ENCODE results near the gene ZNF839. TPM values are rescaled to one million over a fixed set of nuclear protein-coding genes. Genes with fewer than 3 reads are reported as not detected.
A peak's percentile ranks its signal among the peaks of the same experiment; 100 is the strongest.

ZNF839 gene
- total RNA-seq, 2 experiments from 2014 or later: 20.2 to 23.3 TPM

- intact Hi-C loops (cut with micrococcal nuclease; ENCODE audit: unreplicated experiment): no loop called here
- Histone ChIP-seq H3K27ac (ENCODE audit: low read depth, low read length, poor library complexity, severe bottlenecking) (no peak overlapping the region), H3K4me1 (ENCODE audit: insufficient read depth, low read length, poor library complexity, severe bottlenecking) (peaks cover 6% of the 10 kb centered on the region), H2AFZ (ENCODE audit: low read length) (peak overlapping the region; percentile 81; the same call in 1 of the 2 replicates), H3K9me2 (ENCODE audit: insufficient read depth, low read length) (no peaks in the 10 kb centered on the region), H3K79me2 (ENCODE audit: insufficient read depth, low read depth, low read length) (no peaks in the 10 kb centered on the region), H4K20me1 (ENCODE audit: insufficient read depth, low read length) (no peaks in the 10 kb centered on the region), H3K4me2 (ENCODE audit: low read length) (no peak overlapping the region), H3K4me3 (ENCODE audit: low read depth, low read length, poor library complexity, severe bottlenecking) (no peak overlapping the region), H3K9me3 (ENCODE audit: low read length) (no peaks in the 10 kb centered on the region), H3K36me3 (ENCODE audit: insufficient read depth, low read length) (no peaks in the 10 kb centered on the region)
- TF ChIP-seq, protein P1, sequence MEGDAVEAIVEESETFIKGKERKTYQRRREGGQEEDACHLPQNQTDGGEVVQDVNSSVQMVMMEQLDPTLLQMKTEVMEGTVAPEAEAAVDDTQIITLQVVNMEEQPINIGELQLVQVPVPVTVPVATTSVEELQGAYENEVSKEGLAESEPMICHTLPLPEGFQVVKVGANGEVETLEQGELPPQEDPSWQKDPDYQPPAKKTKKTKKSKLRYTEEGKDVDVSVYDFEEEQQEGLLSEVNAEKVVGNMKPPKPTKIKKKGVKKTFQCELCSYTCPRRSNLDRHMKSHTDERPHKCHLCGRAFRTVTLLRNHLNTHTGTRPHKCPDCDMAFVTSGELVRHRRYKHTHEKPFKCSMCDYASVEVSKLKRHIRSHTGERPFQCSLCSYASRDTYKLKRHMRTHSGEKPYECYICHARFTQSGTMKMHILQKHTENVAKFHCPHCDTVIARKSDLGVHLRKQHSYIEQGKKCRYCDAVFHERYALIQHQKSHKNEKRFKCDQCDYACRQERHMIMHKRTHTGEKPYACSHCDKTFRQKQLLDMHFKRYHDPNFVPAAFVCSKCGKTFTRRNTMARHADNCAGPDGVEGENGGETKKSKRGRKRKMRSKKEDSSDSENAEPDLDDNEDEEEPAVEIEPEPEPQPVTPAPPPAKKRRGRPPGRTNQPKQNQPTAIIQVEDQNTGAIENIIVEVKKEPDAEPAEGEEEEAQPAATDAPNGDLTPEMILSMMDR (conservative IDR thresholded peaks at IDR 0.05; ENCODE audit: low read length): no peak
- TF ChIP-seq EZH2phosphoT487 (IDR thresholded peaks at IDR 0.05; ENCODE audit: borderline replicate concordance, low read depth, low read length): no peak
- POLR2A ChIA-PET: no interaction called here
- no peak for DNase-seq (ENCODE audit: low spot score)
- no TSS peak for BruUV-seq (replicated peaks)
- CTCF ChIA-PET (ENCODE audit: unreplicated experiment): no interaction called here
These were observed 15.9 kb upstream of the ZNF839 start for GRCh38 chr14:102303664-102304063.

- no peaks in the 10 kb centered on the region for H3K9me2 ChIP-seq (ENCODE audit: insufficient read depth, low read length)
- no peaks in the 10 kb centered on the region for H3K36me3 ChIP-seq (ENCODE audit: insufficient read depth, low read length)
- POLR2A ChIA-PET: interaction anchor here (0.5 to 1.8 kb wide), 12 partner anchors 9 to 730 kb away, joined by 3 to 7 read pairs (median 4); partner anchors contain the start of gene ZNF839
- H3K4me2 ChIP-seq (ENCODE audit: low read length): peak within 1 kb of the TSS; percentile 72
- peak within 1 kb of the TSS; percentile 81 for H2AFZ ChIP-seq (ENCODE audit: low read length)
- BruUV-seq (replicated peaks): no TSS peak
- intact Hi-C loops (cut with micrococcal nuclease; ENCODE audit: unreplicated experiment): loop anchor here (1.0 kb wide), 1 partner anchor 11 kb away; no protein-coding TSS in a partner anchor
- no peaks in the 10 kb centered on the region for H4K20me1 ChIP-seq (ENCODE audit: insufficient read depth, low read length)
- CTCF ChIA-PET (ENCODE audit: unreplicated experiment): no interaction called here
- TF ChIP-seq, protein P1 (conservative IDR thresholded peaks at IDR 0.05; ENCODE audit: low read length): no peak
- no peak for TF ChIP-seq EZH2phosphoT487 (IDR thresholded peaks at IDR 0.05; ENCODE audit: borderline replicate concordance, low read depth, low read length)
- H3K4me3 ChIP-seq (ENCODE audit: low read depth, low read length, poor library complexity, severe bottlenecking): peak within 1 kb of the TSS; percentile 76
- peaks cover 6% of the 10 kb centered on the region for H3K4me1 ChIP-seq (ENCODE audit: insufficient read depth, low read length, poor library complexity, severe bottlenecking)
- H3K79me2 ChIP-seq (ENCODE audit: insufficient read depth, low read depth, low read length): no peaks in the 10 kb centered on the region
- peak; percentile 94 for DNase-seq (ENCODE audit: low spot score)
- H3K27ac ChIP-seq (ENCODE audit: low read depth, low read length, poor library complexity, severe bottlenecking): no peak within 1 kb of the TSS
- no peaks in the 10 kb centered on the region for H3K9me3 ChIP-seq (ENCODE audit: low read length)
These were observed 14.7 kb upstream of the ZNF839 start, which contains the start of gene MOK for GRCh38 chr14:102304611-102305506. Gene MOK (minus strand): TSS chr14:102305164. CDS start chr14:102304968, 196 bp downstream.
